K562 (cell line): ENCODE data around the gene PYDC1. TPM values are rescaled to one million over a fixed set of nuclear protein-coding genes. Genes with fewer than 3 reads are reported as not detected.

Source experiments
- CBX8 ChIP-seq: fragments of 200-600 bp; sonication (generic); IDR thresholded peaks from 2 replicates; pipeline ENCODE4 v1.6.1; 2012; ENCODE audit warnings: borderline replicate concordance, mixed run types, low read depth, mild to moderate bottlenecking, moderate library complexity, mixed read lengths, low read length, control low read depth, inconsistent platforms; ENCODE audit not compliant: poor library complexity, severe bottlenecking; ENCODE audit errors: extremely low read depth
- ILK ChIP-seq: fragments of 450-650 bp; IDR thresholded peaks from 2 replicates; pipeline ENCODE4 v1.6.1; 2016; ENCODE audit warnings: missing genetic modification characterization, low read depth, mild to moderate bottlenecking, missing compliant biosample characterization, moderate library complexity, borderline replicate concordance
- MED1 ChIP-seq: sonication (generic); formaldehyde crosslinking; IDR thresholded peaks from 2 replicates; pipeline ENCODE4 v1.8.1; 2023; ENCODE audit warnings: missing genetic modification reagents, borderline replicate concordance
- NFXL1 ChIP-seq: fragments of 450-650 bp; formaldehyde crosslinking; IDR thresholded peaks from 2 replicates; pipeline ENCODE4 v1.4.0; 2021; ENCODE audit warnings: mild to moderate bottlenecking
- NFYB ChIP-seq: IDR thresholded peaks from 2 replicates; pipeline ENCODE4 v1.6.1; 2011; ENCODE audit warnings: mild to moderate bottlenecking, moderate library complexity; ENCODE audit not compliant: insufficient read length; ENCODE audit errors: extremely low read depth
- POU5F1 ChIP-seq: fragments of 150-350 bp; IDR thresholded peaks from 2 replicates; pipeline ENCODE4 v1.6.1; 2014; ENCODE audit warnings: borderline replicate concordance, low read length, low read depth, mild to moderate bottlenecking; ENCODE audit not compliant: partially characterized antibody
- SMARCA4 ChIP-seq: fragments of 450-650 bp; IDR thresholded peaks from 2 replicates; pipeline ENCODE4 v1.6.1; 2016
- SNRNP70 ChIP-seq: fragments of 200-400 bp; formaldehyde crosslinking; optimal IDR thresholded peaks from 2 replicates; pipeline ENCODE3; 2017; ENCODE audit warnings: low read depth, low read length
- SP1 ChIP-seq: sonication (generic); formaldehyde crosslinking; IDR thresholded peaks from 2 replicates; pipeline ENCODE4 v1.8.1; 2022; ENCODE audit warnings: mild to moderate bottlenecking, missing genetic modification reagents
- SREBF1 ChIP-seq: fragments of 150-350 bp; IDR thresholded peaks from 2 replicates; pipeline ENCODE4 v1.6.1; 2014; ENCODE audit warnings: antibody characterized with exemption, low read depth, low read length, borderline replicate concordance
- SUPT5H ChIP-seq: fragments of 450-650 bp; IDR thresholded peaks from 2 replicates; pipeline ENCODE4 v1.6.1; 2016
- TCF15 ChIP-seq: fragments of 250-450 bp; sonication (Bioruptor Pico); IDR thresholded peaks from 2 replicates; pipeline ENCODE4 v1.8.0; 2022; ENCODE audit warnings: moderate library complexity, mild to moderate bottlenecking, inconsistent platforms
- TCF7L2 ChIP-seq: fragments of 150-350 bp; IDR thresholded peaks from 2 replicates; pipeline ENCODE4 v1.6.1; 2016; ENCODE audit warnings: low read depth, mild to moderate bottlenecking, low read length, moderate library complexity
- TFAP4 ChIP-seq: sonication (generic); formaldehyde crosslinking; IDR thresholded peaks from 2 replicates; pipeline ENCODE4 v1.8.0; 2022; ENCODE audit warnings: missing genetic modification reagents, mild to moderate bottlenecking, moderate library complexity, borderline replicate concordance
- TSHZ1 ChIP-seq: fragments of 250-450 bp; sonication (Bioruptor Pico); IDR thresholded peaks from 2 replicates; pipeline ENCODE4 v1.4.0; 2020; ENCODE audit warnings: mild to moderate bottlenecking, moderate library complexity
- ZBTB2 ChIP-seq: fragments of 450-650 bp; IDR thresholded peaks from 2 replicates; pipeline ENCODE4 v1.6.1; 2016; ENCODE audit warnings: antibody characterized with exemption
- ZBTB34 ChIP-seq: fragments of 250-450 bp; sonication (Bioruptor Pico); IDR thresholded peaks from 2 replicates; pipeline ENCODE4 v1.8.0; 2021; ENCODE audit warnings: mild to moderate bottlenecking, moderate library complexity
- ZBTB5 ChIP-seq: fragments of 450-650 bp; IDR thresholded peaks from 2 replicates; pipeline ENCODE4 v1.6.1; 2017; ENCODE audit warnings: antibody characterized with exemption
- ZNF780A ChIP-seq: fragments of 250-450 bp; sonication (Bioruptor Pico); IDR thresholded peaks from 2 replicates; pipeline ENCODE4 v1.5.0; 2021; ENCODE audit warnings: mild to moderate bottlenecking
- polyA plus RNA-seq, 8 experiments: library from polyadenylated mRNA; depleted of rRNA in 4 of 8; stranded (reverse) in 5 of 8; unstranded in 3 of 8; fragments of >200 nt; fragmentation: Nextera tagmentation in 2 of 8; fragmentation: Illumina TruSeq in 1 of 8; extraction: Ambion mirVana in 2 of 8; extraction: Trizol in 1 of 8; gene quantifications; 2 replicates each; pipeline versions ENCODE4 v1.2.1 to v1.2.3, GENCODE V29; 2011 to 2014; ENCODE audit warnings: inconsistent platforms in 1 of 8, missing spikeins in 1 of 8
- total RNA-seq, 7 experiments: library from RNA; depleted of rRNA in 6 of 7; stranded (reverse); fragments of >200 nt in 6 of 7; fragmentation: Illumina TruSeq in 2 of 7; extraction: Trizol in 2 of 7; gene quantifications; 2 replicates each; pipeline versions ENCODE4 v1.2.1 to v1.2.3, GENCODE V29; 2011 to 2021; ENCODE audit warnings: low replicate concordance in 1 of 7

The PYDC1 gene
- total and polyA plus RNA-seq, 9 of the 15 experiments (the other 6 are each of a cell fraction or from before 2014, with no cell fraction given), result not detected

- TF ChIP-seq TSHZ1 (CRISPR knock-in tag), result no peak
- peak; percentile 93 for TF ChIP-seq SMARCA4
- no peak for TF ChIP-seq SNRNP70
- no peak for TF ChIP-seq SREBF1
- TF ChIP-seq ZBTB2, result peak; percentile 69; the same call in 1 of the 2 replicates
- TF ChIP-seq NFYB, result no peak
- no peak for TF ChIP-seq TCF7L2
- 0 out of 2 replicates have a peak, but pooled peaks have one; percentile 4 for TF ChIP-seq ZBTB5
- no peak for TF ChIP-seq ILK (tag)
- no peak for TF ChIP-seq SUPT5H
- TF ChIP-seq ZBTB34 (CRISPR knock-in tag), result no peak
- no peak for TF ChIP-seq TCF15
- TF ChIP-seq CBX8, result no peak
- no peak for TF ChIP-seq NFXL1 (CRISPR knock-in tag)
- TF ChIP-seq TFAP4, result no peak; the same call in 1 of the 2 replicates
- TF ChIP-seq ZNF780A, result no peak
- 0 out of 2 replicates have a peak, but pooled peaks have one; percentile 34 for TF ChIP-seq SP1 (CRISPR knock-in tag)
- no peak for TF ChIP-seq POU5F1
- TF ChIP-seq MED1 (CRISPR knock-in tag), result no peak
These were observed 36.7 kb upstream of the PYDC1 start (continued) for GRCh38 chr16:31253642-31254045.
